GM10847 (cell line): ENCODE results near the gene PRICKLE2.

Source experiments
- POLR2A ChIP-seq: IDR thresholded peaks from 2 replicates; pipeline ENCODE4 v1.6.1; 2011; ENCODE audit not compliant: insufficient read length; ENCODE audit errors: extremely low read depth

PRICKLE2 gene

DNA sequence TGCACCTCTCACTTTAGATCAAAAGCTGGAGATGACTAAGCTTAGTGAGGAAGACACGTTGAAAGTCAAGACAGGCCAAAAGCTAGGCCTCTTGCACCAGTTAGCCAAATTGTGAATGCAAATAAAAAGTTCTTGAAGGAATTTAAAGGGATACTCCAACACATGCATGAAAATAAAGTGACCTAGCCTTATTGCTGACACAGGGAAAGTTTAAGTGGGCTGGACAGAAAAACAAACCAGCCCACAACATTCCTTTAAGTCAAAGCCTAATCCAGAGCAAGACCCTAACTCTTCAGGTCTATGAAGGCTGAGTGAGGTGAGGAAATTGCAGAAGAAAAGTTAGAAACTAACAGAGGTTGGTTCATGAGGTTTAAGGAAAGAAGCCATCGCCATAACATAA is 101.3 kb downstream of the PRICKLE2 start:
- no peak for TF ChIP-seq POLR2A

DNA sequence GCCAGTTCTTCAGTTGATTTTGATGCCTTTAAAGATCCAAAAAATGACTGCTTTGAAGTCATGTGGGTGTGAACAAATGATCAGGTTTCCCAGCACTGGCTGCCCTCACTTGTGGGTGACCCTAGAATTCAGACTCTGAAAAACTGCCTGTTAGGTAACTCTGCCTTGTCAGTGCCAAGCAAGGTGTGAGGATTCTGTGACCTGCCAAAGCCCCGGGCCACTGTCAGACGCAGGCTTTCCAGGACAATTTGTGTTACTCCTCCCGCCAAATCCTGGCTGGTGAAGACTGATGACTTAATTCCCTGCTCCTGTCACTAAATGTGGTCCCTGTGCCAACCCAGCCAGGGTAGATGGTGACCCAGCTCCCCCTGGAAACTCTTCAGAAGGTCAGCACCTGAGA is 102.8 kb downstream of the PRICKLE2 start:
- no peak for TF ChIP-seq POLR2A

DNA sequence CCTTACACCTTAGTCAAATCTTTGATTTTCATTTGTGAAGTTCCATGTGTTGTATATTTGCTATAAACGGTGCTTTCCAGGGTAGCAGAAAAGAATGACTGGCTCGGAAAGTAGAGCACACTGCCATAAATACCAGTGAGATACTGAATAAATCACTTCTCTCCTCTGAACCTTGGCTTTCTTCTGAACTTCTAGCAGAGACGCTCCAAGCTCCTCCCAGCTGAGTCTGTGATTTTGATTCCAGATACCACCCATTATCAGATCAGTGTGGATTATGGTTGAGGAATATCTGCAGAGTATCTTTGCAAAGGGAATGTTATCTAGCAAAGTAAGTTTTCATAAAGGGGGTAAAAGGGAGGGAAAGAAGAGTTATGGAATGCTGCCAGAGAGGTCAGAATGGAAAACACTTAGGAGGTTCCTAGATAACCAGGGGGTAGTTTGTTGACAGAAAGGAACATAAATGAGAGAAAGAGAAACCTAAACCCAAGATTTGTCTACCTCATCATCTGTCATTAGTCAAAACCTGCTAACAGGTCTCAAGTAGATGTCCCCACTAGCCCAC is 103.4 kb downstream of the PRICKLE2 start:
- no peak for TF ChIP-seq POLR2A

DNA sequence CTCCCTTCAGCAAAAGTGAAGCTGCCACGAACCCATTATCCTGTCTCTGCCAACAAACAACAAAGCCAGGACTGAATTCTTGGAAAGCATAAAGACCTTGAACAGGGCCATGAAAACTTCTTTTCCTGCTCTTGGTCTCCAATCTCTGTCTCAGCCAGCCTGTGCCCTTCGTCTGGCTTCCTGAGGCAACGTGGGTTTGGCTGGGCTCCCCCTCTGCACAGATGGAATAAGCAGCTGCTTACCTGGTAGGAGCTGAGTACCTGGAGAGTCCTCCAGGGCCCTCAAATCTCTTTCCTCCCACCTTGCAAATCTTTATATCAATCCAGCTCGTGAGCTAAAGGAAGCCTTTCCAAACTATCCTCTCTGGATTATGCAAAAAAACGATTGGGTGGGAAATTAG is 104.4 kb downstream of the PRICKLE2 start:
- no peak for TF ChIP-seq POLR2A

DNA sequence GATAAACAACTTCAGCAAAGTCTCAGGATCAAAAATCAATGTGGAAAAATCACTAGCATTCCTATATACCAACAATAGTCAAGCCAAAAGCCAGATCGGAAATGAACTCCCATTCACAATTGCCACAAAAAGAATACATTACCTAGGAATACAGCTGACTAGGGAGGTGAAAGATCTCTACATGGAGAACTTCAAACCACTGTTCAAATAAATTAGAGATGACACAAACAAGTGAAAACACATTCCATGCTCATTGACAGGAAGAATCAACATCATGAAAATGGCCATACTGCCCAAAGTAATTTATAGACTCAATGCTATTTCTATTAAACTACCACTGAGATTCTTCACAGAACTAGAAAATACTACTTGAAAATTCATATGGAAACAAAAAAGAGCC is 107.8 kb downstream of the PRICKLE2 start:
- TF ChIP-seq POLR2A, result no peak

DNA sequence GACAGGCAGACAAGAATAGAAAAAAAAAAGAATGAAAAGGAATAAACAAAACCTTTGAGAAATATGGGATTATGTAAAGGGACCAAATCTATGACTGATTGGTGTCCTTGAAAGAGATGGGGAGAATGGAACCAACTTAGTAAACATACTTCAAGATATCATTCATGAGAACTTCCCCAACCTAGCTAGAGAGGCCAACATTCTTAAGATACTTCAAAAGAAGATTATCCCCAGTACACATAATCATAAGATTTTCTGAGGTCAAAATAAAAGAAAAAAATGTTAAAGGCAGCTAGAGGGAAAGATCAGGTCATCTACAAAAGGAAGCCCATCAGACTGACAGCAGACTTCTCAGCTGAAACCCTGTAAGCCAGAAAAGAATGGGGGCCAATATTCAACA is 110.6 kb downstream of the PRICKLE2 start:
- TF ChIP-seq POLR2A, result no peak

DNA sequence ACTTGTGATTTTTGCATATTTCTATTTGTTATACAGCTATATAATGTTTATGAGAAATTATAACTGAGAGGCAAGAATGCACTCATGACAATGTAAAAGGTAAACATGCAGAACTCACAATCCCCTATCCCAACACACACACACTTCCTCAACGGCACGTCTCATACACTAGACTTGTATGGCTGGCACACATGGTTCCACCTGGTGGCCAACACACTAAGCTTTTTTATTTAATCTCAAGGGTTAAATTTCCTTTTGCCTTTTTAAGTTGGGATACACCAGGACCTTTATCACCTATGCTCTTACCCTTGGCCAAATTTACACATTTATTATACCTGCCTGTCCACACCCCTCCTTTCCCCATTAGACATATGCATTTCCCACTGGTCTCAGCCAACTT is 113.4 kb downstream of the PRICKLE2 start:
- TF ChIP-seq POLR2A, result no peak

DNA sequence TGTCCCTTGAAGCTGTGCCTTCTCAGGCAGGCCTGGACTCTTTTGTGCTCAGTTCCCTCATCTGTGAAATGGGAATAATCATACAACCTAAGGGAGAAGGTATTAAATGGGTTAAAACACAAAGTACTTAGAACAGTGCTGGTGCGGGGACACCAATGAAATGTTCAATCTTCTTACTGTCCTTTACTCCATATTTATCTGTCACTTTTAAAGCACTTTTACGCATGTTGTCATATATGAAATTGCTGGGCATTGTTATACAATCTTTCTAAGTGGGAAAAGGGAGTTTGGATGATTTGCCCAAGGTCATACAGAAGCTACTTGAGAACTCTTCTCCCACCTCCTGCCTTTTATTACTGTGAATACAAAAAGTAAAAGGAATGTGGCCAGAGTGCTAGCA is 114.2 kb downstream of the PRICKLE2 start:
- no peak for TF ChIP-seq POLR2A

DNA sequence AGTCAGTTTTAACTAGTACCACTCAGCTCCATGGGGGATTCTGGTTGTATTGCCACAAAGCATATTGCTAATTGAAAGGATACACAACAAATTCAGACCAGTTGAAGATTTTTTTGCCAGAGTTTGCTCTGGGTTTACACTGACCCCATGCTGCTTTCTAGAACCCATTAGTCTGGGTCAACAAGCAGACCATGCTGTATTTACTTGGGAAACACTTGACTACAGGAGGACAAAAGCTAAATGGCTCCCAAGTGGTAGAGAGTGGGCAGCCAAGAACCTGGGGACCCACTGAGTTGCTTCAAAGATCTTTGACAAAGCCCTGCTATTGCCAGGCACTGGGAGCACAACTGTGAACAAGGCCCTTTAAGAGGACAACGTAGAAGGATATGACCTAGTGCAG is 115.2 kb downstream of the PRICKLE2 start:
- TF ChIP-seq POLR2A, result no peak

DNA sequence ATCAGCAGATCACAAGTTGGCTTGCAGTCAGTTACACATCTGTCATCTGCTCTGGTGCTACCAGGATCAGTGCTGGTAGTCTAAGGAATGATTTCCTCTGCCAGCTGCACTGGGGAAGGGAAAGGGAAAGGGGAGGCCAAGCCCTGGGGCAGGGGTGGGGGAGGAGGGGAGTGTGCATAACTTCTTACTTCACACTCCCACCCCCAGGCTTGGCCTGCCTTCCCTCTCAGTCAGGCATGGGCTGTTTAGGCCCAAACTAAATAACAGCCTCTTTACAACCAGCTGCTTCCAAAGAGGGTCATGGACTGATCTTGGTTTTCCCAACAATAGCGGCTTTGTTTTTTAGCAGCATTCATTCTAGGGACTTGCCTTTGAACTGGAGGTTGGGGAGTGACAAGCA is 115.8 kb downstream of the PRICKLE2 start:
- no peak for TF ChIP-seq POLR2A

DNA sequence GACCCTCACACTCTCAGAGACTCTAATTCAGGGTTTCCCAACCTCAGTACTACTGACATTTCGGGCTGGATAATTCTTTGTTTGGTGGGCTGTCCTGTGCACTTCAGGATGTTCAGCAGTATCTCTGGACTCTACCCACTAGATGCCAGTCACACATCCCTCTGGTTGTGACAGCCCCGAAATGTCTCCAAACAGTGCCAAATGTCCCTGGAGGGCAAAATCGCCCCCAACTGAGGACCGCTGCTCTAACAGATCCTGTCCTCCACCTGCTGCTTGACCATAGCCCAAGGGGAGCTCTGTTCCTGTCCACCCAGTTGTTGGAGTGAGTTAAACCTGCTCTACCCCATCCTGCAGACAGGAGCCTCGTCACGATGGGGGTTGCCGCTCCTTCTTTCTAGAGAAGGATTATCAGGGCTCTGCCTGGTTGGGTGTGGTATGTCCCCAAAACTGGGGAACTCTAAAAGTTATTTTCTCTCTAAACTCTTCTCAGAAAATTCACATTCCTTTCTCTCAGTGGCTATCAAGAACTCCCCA is 116.4 kb downstream of the PRICKLE2 start:
- TF ChIP-seq POLR2A, result no peak

DNA sequence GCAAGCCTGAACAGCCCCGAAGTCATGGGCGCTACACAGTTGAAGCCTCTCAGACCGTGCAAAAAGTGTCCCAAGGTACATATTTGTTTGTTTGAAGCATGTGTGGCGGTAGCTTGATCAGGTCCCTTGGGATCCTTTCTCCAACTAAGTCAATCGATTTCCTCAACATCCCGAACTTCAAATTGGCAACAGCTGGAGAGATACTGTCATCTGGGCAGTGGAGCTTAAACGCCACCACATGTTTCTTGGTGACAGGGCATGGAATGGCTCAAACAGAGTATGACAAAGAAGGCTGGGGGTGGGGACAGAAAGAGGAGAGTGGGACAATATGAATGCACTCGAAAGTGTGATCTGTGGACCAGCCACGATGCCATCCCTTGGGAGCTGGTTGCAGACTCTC is 117.0 kb downstream of the PRICKLE2 start:
- TF ChIP-seq POLR2A, result no peak

DNA sequence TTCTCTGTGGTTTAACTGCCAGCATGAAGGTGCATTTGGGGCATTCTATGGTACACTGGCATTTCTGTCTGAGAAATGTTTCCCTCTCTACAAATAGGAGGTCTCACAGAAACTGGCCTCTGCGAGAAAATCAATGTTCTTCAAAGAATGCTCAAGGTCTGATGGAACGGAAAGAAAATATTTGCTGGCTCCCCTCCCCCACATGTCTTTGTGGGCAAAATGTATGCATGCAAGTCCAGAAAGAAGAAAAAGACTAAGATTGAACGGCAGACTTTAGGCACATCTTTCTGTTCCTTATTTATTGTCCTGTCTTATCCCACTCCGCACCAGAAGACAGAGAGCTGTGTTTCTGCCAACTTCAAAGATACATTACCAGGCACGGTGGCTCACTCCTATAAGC is 118.1 kb downstream of the PRICKLE2 start:
- no peak for TF ChIP-seq POLR2A

DNA sequence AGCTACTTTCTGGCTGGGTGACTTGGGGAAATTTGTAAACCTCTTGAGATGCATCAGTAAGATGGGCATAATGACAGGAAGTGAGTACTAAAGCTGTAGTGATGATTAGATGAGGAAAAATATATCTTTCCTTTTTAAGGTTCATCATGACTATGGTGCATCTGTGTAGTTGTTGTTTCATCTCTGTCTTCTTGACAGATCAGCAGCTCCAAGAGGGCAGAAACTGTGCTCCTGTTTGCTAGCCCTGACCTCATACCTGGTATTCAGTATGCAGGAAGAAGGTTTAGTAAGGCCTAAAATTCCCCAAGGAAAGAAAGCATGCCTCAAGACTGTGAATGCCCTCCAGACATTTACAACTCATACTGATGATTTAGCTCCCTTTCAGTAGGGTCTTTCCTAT is 119.5 kb downstream of the PRICKLE2 start:
- no peak for TF ChIP-seq POLR2A

DNA sequence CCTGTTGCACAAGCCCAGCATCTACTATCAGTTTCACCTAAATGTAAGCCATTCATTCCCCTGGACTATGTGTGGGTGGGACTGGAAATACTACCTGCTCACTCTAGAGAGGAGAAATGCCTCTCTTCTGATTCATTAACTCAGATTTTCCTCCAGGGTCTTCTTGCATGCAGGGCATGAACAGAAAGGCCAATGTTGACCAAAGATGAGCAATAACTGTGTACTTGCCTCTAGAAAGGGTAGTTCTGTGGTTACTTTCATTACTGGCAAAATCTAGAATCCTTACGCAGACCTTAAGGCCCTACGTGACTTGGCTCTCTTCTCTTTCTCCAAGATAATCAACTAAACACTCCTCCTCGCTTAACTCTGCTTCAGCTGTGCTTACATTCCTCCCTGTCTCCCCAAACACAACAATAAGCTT is 120.6 kb downstream of the PRICKLE2 start:
- TF ChIP-seq POLR2A, result no peak

DNA sequence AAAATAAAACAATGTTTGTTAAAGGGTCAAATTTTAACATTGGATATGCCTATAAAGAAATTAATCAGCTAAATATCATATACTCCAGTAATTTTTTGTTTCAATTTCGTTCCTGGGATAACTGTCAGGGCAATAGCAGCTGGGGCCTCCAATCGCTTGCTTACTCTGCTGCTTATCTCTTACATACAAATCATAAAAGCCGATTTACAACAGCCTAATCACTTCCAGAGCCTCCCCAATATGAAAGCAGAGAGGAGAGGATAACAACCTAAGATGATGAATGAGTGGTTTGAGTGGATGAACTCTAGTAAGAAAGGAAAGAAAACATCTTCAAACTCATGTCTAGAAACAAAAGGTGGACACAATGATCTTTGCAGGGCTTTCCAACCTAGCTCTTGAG is 121.3 kb downstream of the PRICKLE2 start:
- TF ChIP-seq POLR2A, result no peak

DNA sequence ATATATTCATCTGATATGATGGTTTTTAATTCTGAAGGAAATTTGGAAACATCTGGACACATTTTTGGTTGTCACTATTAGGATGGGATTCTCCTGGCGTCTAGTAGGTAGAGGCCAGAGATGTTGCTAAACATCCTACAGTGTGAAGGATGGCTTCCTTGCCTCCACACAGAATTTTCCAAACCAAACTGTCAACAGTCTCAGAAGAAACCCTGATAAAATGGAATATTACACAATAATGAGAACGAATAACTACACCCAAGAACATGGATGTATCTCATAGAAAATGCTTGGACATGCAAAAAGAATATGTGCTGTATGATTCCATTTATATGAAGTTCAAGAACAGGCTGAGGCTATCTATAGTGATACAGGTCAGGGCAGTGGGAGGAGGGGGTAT is 122.1 kb downstream of the PRICKLE2 start:
- no peak for TF ChIP-seq POLR2A
